ENCODE measurements around the gene SIRT2.

The SIRT2 gene

DNA sequence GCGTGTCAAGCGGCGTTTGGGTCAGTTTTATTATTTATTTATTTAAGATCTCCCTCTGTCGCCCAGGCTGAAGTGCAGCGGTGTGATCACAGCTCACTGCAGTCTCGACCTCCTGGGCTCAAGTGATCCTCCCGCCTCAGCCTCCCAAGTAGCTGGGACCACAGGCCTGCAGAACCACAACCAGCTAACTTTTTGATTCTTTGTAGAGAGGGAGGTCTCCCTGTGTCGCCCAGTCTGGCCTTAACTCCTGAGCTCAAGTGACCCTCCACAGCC, 32.0 kb upstream of the SIRT2 start:
- Histone ChIP-seq H3K9me3 (ENCODE audit: insufficient read depth, low read depth, low read length) (peaks cover 20% of the 10 kb centered on the region), H3K4me3 (ENCODE audit: low read length) (peak overlapping the region; percentile 84), H3K9ac (ENCODE audit: low read depth, low read length) (peak overlapping the region; percentile 90), H3K4me1 (ENCODE audit: insufficient read depth, low read length) (peaks cover 4% of the 10 kb centered on the region; the same call in 1 of the 2 replicates), H3K27me3 (ENCODE audit: insufficient read depth, low read length) (no peaks in the 10 kb centered on the region), H3K27ac (ENCODE audit: low read length) (peak overlapping the region; percentile 1), H3K36me3 (ENCODE audit: insufficient read depth, low read depth, low read length) (peaks cover 26% of the 10 kb centered on the region)

DNA sequence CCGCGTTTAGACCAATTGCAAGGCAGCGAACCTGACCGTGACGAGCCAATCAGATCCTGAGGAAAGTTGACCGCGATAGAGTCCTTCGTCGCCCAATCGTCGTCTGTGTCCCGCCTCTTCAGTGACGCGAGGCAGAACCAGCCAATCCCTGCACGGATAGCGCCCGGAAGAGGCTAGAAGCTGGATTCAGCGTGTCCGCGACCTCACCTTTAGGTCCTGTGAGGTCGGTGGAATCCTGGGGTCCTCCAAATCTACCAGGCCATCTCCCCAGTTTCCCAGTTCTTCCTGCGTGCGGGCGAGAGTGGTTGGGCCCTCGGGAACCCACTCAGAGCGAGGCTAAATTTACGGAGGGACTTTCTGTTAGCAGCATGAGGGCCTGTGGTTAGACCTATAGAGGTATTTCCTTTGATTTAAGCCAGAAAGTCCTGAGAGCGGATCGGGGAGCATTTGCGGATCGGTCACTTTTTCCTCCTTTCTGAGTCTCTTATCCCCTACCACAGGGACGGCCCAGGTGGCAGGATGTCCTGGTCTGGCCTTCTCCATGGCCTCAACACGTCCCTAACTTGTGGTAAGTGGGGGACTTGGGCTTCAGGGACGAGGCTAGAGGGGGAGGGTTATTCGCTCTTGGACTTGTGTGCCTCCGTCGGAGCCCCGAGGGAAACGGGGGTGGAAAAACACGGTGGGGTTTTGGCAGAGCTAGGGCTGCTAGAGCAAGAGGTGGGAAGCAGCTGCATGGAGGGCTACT, 31.5 kb upstream of the SIRT2 start, which contains the start of gene MRPS12:
Gene MRPS12 (plus strand): TSS at position 169 of the 745 bp plus-strand sequence. CDS start 351 bp downstream, at position 520.
- Histone ChIP-seq H3K4me3 (ENCODE audit: low read length) (peak within 1 kb of the TSS; percentile 84), H3K27me3 (ENCODE audit: insufficient read depth, low read length) (no peaks in the 10 kb centered on the region), H3K4me1 (ENCODE audit: insufficient read depth, low read length) (peaks cover 4% of the 10 kb centered on the region; the same call in 1 of the 2 replicates), H3K9ac (ENCODE audit: low read depth, low read length) (peak within 1 kb of the TSS; percentile 90), H3K36me3 (ENCODE audit: insufficient read depth, low read depth, low read length) (peaks cover 30% of the 10 kb centered on the region), H3K9me3 (ENCODE audit: insufficient read depth, low read depth, low read length) (peaks cover 16% of the 10 kb centered on the region), H3K27ac (ENCODE audit: low read length) (peak within 1 kb of the TSS; percentile 86)

GRCh38 chr19:38929929-38930775, 30.7 kb upstream of the SIRT2 start, which contains the start of gene SARS2:
SARS2 (minus strand) TSS chr19:38930763; CDS start chr19:38930736, 27 bp downstream.
- peaks cover 12% of the 10 kb centered on the region for H3K9me3 ChIP-seq (ENCODE audit: insufficient read depth, low read depth, low read length)
- peak within 1 kb of the TSS; percentile 86 for H3K27ac ChIP-seq (ENCODE audit: low read length)
- peaks cover 38% of the 10 kb centered on the region for H3K36me3 ChIP-seq (ENCODE audit: insufficient read depth, low read depth, low read length)
- peak within 1 kb of the TSS; percentile 90 for H3K9ac ChIP-seq (ENCODE audit: low read depth, low read length)
- H3K27me3 ChIP-seq (ENCODE audit: insufficient read depth, low read length) = no peaks in the 10 kb centered on the region
- H3K4me3 ChIP-seq (ENCODE audit: low read length) = peak within 1 kb of the TSS; percentile 84
- H3K4me1 ChIP-seq (ENCODE audit: insufficient read depth, low read length) = peaks cover 4% of the 10 kb centered on the region; the same call in 1 of the 2 replicates

GRCh38 chr19:38928391-38929001, 29.1 kb upstream of the SIRT2 start:
- H3K27ac ChIP-seq (ENCODE audit: low read length) = no peak overlapping the region
- no peak overlapping the region for H3K9ac ChIP-seq (ENCODE audit: low read depth, low read length)
- H3K9me3 ChIP-seq (ENCODE audit: insufficient read depth, low read depth, low read length) = no peaks in the 10 kb centered on the region
- H3K27me3 ChIP-seq (ENCODE audit: insufficient read depth, low read length) = no peaks in the 10 kb centered on the region
- peaks cover 4% of the 10 kb centered on the region; the same call in 1 of the 2 replicates for H3K4me1 ChIP-seq (ENCODE audit: insufficient read depth, low read length)
- peaks cover 38% of the 10 kb centered on the region for H3K36me3 ChIP-seq (ENCODE audit: insufficient read depth, low read depth, low read length)
- H3K4me3 ChIP-seq (ENCODE audit: low read length) = no peak overlapping the region

DNA sequence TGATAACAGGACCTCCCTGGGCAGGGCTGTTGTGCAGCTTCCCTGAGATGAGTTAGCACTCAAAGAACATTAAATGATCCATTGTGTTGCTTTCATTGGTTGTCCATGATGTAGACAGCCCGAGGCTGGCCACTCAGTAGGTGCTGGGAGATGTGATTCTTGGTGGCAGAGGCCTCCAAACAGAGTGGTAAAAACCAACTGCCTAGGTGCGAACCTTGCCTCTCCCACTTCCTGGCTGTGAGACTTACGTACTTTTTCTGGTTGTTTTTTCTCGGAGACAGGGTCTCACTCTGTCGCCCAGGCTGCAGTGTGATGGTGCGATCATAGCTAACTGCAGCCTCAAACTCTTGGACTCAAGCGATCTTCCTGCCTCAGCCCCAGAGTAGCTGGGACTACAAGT, 25.0 kb upstream of the SIRT2 start:
- H3K27me3 ChIP-seq (ENCODE audit: insufficient read depth, low read length) = no peaks in the 10 kb centered on the region
- H3K4me1 ChIP-seq (ENCODE audit: insufficient read depth, low read length) = no peaks in the 10 kb centered on the region
- H3K27ac ChIP-seq (ENCODE audit: low read length) = no peak overlapping the region
- peaks cover 45% of the 10 kb centered on the region for H3K36me3 ChIP-seq (ENCODE audit: insufficient read depth, low read depth, low read length)
- no peaks in the 10 kb centered on the region for H3K9me3 ChIP-seq (ENCODE audit: insufficient read depth, low read depth, low read length)
- H3K4me3 ChIP-seq (ENCODE audit: low read length) = no peak overlapping the region
- H3K9ac ChIP-seq (ENCODE audit: low read depth, low read length) = no peak overlapping the region

DNA sequence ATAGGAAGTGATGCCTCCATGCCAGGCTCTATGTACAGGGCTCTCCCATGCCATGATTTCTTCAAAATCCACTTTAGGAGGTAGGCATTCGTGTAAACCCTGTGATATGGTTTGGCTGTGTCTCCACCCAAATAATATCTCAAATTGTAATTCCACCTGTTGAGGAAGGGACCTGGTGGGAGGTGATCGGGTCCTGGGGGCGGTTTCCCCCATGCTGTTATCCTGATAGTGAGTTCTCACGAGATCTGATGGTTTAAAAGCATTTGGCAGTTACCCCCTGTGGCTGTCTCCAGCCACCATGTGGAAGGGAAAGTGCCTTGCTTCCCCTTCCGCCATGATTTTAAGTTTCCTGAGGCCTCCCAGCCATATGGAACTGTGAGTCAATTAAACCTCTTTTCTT, 23.1 kb upstream of the SIRT2 start:
- no peak overlapping the region for H3K9ac ChIP-seq (ENCODE audit: low read depth, low read length)
- peaks cover 45% of the 10 kb centered on the region for H3K36me3 ChIP-seq (ENCODE audit: insufficient read depth, low read depth, low read length)
- no peak overlapping the region for H3K4me3 ChIP-seq (ENCODE audit: low read length)

DNA sequence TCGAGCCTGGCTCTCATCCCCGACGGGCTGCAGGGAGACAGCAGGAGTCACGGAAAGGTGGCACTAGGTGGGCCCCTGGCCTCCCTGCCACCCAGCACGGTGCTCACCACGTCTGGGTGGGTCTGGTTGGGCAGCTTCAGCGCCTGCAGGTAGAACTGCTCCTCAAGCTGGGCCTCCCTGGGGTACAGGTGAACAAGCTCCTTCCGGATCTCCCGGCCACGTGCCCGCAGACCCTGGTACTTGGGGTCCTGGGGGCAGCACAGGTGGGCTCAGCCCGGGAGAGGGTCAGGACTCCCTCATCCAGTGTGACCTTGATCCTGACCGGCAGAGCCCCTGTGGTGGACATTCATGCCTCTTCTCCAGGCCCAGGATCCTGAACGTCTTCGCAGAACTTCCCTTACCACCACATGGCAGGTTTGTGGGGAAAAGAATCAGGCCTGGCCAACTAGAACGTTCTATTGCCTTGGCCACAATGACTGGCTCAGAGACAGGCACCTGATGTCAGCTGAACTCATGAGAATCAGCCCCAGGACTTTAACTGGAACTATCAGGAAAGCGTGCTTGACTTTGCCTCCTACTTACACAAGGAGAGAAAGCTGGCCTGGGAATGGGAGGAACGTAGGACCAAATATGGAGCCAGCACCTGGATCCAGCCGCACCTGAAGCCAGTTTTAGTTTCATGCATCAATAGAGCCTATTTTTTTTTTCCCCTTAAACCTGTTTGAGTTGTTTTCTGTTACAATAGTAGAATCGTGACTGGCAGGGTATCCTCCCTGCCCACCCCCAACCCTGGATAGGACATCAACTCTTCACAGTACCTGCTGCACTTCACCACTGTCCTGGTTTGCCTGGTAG, 22.2 kb upstream of the SIRT2 start:
- no peaks in the 10 kb centered on the region for H3K4me1 ChIP-seq (ENCODE audit: insufficient read depth, low read length)
- peaks cover 45% of the 10 kb centered on the region for H3K36me3 ChIP-seq (ENCODE audit: insufficient read depth, low read depth, low read length)
- H3K4me3 ChIP-seq (ENCODE audit: low read length) = no peak overlapping the region
- H3K9me3 ChIP-seq (ENCODE audit: insufficient read depth, low read depth, low read length) = no peaks in the 10 kb centered on the region
- no peak overlapping the region for H3K27ac ChIP-seq (ENCODE audit: low read length)
- no peaks in the 10 kb centered on the region for H3K27me3 ChIP-seq (ENCODE audit: insufficient read depth, low read length)
- H3K9ac ChIP-seq (ENCODE audit: low read depth, low read length) = no peak overlapping the region

More for the DNA sequence above, 23.1 kb upstream of the SIRT2 start:
- H3K9me3 ChIP-seq (ENCODE audit: insufficient read depth, low read depth, low read length) = no peaks in the 10 kb centered on the region
- no peaks in the 10 kb centered on the region for H3K27me3 ChIP-seq (ENCODE audit: insufficient read depth, low read length)
- H3K4me1 ChIP-seq (ENCODE audit: insufficient read depth, low read length) = no peaks in the 10 kb centered on the region
- no peak overlapping the region for H3K27ac ChIP-seq (ENCODE audit: low read length)

DNA sequence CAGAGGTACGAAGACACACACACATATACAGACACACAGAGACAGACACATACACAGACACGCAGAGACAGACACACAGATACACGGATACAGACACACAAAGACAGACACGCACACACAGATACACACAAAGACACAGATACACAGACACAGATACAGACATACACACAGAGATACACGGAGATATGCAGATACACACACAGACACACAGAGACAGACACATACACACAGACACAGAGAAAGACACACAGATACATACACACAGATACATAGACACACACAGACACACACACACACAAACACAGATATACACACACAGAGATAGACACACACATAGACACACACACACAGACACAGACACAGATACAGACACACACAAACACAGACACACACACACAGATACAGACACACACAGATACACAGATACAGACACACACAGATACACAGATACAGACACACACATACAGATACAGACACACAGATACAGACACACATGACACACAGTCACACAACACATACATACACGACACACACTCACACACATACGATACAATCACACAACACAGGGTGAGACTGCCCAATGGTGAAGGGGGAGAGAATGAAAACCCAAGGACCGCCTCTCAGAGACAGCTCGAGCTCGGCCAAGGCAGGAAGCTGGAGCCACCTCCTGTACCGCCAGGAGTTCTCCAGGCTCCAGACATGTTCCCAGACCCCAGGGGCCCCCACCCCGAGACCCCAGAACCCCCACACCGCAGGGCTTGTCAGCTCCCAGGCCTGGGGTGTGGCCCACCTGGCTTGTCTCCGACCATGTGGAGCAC, 21.4 kb upstream of the SIRT2 start:
- H3K36me3 ChIP-seq (ENCODE audit: insufficient read depth, low read depth, low read length) = peaks cover 40% of the 10 kb centered on the region
- H3K4me3 ChIP-seq (ENCODE audit: low read length) = no peak overlapping the region
- no peak overlapping the region for H3K27ac ChIP-seq (ENCODE audit: low read length)
- no peaks in the 10 kb centered on the region for H3K27me3 ChIP-seq (ENCODE audit: insufficient read depth, low read length)
- no peaks in the 10 kb centered on the region for H3K4me1 ChIP-seq (ENCODE audit: insufficient read depth, low read length)
- H3K9ac ChIP-seq (ENCODE audit: low read depth, low read length) = no peak overlapping the region
- H3K9me3 ChIP-seq (ENCODE audit: insufficient read depth, low read depth, low read length) = no peaks in the 10 kb centered on the region

DNA sequence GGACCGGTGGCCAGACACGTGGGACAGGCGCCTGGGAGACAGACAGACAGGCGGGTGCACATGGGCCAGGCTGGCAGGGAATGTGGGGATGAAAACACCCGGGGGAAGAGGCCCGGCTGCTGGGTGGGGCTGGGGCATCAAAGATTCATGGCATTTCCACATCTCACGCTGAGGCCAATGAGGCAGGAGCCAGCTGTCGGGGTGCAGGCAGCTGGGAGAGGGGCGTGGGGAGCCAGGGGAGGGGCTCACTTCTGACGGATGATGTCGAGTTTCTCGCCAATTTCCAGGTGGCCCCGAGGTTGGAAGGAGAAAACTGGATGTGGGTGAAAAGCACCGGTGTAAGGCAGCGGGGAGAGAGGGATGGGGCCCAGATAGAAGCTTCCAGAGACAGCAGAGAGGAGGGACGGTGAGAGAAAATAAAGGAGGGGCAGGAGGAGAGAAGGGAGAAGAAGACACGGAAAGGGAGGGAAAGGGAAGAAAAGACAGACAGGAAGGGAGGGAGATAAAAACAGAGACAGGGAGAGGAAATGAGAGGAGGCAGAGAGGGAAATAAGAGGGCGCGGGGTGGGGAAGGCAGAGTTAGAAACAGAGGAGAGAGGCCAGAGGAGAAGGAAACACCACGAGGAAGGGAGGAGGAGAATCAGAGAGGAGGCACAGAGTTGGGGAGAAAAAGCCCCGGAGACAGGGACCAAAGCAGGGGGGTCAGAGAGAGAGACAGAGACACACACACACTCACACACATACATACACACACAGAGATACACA, 20.6 kb upstream of the SIRT2 start:
- Histone ChIP-seq H3K27ac (ENCODE audit: low read length) (no peak overlapping the region), H3K9ac (ENCODE audit: low read depth, low read length) (no peak overlapping the region), H3K36me3 (ENCODE audit: insufficient read depth, low read depth, low read length) (peaks cover 32% of the 10 kb centered on the region)

GRCh38 chr19:38918526-38918925, 19.1 kb upstream of the SIRT2 start:
- H3K9ac ChIP-seq (ENCODE audit: low read depth, low read length) = no peak overlapping the region
- no peaks in the 10 kb centered on the region for H3K4me1 ChIP-seq (ENCODE audit: insufficient read depth, low read length)
- no peak overlapping the region for H3K4me3 ChIP-seq (ENCODE audit: low read length)
- H3K9me3 ChIP-seq (ENCODE audit: insufficient read depth, low read depth, low read length) = no peaks in the 10 kb centered on the region
- H3K36me3 ChIP-seq (ENCODE audit: insufficient read depth, low read depth, low read length) = peaks cover 20% of the 10 kb centered on the region
- H3K27me3 ChIP-seq (ENCODE audit: insufficient read depth, low read length) = no peaks in the 10 kb centered on the region
- no peak overlapping the region for H3K27ac ChIP-seq (ENCODE audit: low read length)

More for the DNA sequence above, 20.6 kb upstream of the SIRT2 start:
- H3K27me3 ChIP-seq (ENCODE audit: insufficient read depth, low read length) = no peaks in the 10 kb centered on the region
- H3K4me1 ChIP-seq (ENCODE audit: insufficient read depth, low read length) = no peaks in the 10 kb centered on the region
- no peak overlapping the region for H3K4me3 ChIP-seq (ENCODE audit: low read length)
- no peaks in the 10 kb centered on the region for H3K9me3 ChIP-seq (ENCODE audit: insufficient read depth, low read depth, low read length)

Data from iPS-20b (cell line).